HL-60 (cell line): ENCODE results near the gene JUN.

ENCODE experiments used
- TF ChIP-seq, protein P1 (sequence below): IDR thresholded peaks from one replicate; pipeline ENCODE4 v1.5.1; 2011; ENCODE audit warnings: low read length, control low read depth, inconsistent platforms; ENCODE audit not compliant: insufficient read depth
- TF ChIP-seq, protein P2 (sequence below): IDR thresholded peaks from 2 replicates; pipeline ENCODE4 v1.6.1; 2012; ENCODE audit warnings: low read depth; ENCODE audit not compliant: insufficient replicate concordance

DNA sequence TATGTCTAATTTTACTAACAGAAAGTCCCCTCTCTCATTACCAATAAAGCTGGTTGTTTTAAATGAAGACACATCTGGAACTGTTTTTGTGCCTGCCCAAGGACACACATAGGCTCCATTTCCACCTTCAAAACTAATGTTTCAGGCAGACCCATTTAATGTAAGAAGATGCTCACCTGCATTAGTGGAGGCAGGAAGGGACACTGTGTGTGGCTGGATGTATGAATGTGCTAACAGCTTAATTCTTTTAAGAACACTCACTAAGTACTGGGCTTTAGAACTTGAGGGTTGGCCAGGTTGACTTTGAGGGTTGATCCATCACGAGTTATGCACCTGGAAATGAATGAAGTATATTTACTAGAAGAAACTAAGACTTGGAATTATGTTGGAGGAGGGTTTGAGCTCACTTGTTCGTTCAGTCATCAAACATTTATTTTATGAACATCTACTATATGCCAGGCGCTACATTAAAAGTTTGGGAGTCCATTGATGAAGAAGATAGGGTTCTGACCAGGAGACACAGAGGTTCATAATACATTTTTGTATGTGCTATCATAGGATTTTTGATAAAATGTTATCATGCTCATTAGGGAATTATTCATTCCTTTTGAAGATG is 5.4 kb downstream of the JUN start:
- TF ChIP-seq, protein P1, sequence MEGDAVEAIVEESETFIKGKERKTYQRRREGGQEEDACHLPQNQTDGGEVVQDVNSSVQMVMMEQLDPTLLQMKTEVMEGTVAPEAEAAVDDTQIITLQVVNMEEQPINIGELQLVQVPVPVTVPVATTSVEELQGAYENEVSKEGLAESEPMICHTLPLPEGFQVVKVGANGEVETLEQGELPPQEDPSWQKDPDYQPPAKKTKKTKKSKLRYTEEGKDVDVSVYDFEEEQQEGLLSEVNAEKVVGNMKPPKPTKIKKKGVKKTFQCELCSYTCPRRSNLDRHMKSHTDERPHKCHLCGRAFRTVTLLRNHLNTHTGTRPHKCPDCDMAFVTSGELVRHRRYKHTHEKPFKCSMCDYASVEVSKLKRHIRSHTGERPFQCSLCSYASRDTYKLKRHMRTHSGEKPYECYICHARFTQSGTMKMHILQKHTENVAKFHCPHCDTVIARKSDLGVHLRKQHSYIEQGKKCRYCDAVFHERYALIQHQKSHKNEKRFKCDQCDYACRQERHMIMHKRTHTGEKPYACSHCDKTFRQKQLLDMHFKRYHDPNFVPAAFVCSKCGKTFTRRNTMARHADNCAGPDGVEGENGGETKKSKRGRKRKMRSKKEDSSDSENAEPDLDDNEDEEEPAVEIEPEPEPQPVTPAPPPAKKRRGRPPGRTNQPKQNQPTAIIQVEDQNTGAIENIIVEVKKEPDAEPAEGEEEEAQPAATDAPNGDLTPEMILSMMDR: no peak
- TF ChIP-seq, protein P2, sequence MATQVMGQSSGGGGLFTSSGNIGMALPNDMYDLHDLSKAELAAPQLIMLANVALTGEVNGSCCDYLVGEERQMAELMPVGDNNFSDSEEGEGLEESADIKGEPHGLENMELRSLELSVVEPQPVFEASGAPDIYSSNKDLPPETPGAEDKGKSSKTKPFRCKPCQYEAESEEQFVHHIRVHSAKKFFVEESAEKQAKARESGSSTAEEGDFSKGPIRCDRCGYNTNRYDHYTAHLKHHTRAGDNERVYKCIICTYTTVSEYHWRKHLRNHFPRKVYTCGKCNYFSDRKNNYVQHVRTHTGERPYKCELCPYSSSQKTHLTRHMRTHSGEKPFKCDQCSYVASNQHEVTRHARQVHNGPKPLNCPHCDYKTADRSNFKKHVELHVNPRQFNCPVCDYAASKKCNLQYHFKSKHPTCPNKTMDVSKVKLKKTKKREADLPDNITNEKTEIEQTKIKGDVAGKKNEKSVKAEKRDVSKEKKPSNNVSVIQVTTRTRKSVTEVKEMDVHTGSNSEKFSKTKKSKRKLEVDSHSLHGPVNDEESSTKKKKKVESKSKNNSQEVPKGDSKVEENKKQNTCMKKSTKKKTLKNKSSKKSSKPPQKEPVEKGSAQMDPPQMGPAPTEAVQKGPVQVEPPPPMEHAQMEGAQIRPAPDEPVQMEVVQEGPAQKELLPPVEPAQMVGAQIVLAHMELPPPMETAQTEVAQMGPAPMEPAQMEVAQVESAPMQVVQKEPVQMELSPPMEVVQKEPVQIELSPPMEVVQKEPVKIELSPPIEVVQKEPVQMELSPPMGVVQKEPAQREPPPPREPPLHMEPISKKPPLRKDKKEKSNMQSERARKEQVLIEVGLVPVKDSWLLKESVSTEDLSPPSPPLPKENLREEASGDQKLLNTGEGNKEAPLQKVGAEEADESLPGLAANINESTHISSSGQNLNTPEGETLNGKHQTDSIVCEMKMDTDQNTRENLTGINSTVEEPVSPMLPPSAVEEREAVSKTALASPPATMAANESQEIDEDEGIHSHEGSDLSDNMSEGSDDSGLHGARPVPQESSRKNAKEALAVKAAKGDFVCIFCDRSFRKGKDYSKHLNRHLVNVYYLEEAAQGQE: no peak
